Measurements from ENCODE around the gene MAPKAPK2. TPM values are rescaled to one million over a fixed set of nuclear protein-coding genes. Genes with fewer than 3 reads are reported as not detected.
"Not testable (repeated sequence)": the region's sequence is repeated elsewhere in the genome, so short reads cannot be mapped to it uniquely, and the experiment has no call there.

MAPKAPK2 gene
- total and polyA plus RNA-seq, 8 donors: 53.1 to 113 (median 61.8) TPM

DNA sequence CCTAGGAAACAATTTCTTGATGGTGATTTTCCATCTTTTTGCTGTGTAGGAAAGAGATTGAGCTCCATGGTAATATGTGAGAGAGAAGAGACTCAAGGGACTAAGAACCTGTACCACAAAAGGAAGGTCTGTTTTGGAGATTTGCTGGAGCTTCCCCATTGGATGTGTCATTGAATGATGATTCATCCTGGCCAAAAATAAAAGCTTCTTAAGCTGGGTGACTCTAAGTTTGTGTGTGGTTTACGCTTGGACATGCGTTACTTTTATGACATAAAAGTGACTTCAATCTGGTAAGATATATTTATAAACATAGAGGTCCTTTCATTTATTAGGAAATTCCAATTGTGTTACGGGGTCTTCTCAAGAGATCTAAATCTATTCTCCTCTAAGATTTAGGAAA, 68.4 kb downstream of the MAPKAPK2 start:
- H3K36me3 ChIP-seq: no peaks in the 10 kb centered on the region
- no peak overlapping the region for H3K4me3 ChIP-seq
- DNase-seq (no peak), ATAC-seq (peak; percentile 25)
- no peaks in the 10 kb centered on the region for H3K9me3 ChIP-seq
- H3K27me3 ChIP-seq: no peaks in the 10 kb centered on the region
- intact Hi-C loops (cut with DNase I): no loop called here
- H3K27ac ChIP-seq: no peak overlapping the region
- TF ChIP-seq, protein P1, sequence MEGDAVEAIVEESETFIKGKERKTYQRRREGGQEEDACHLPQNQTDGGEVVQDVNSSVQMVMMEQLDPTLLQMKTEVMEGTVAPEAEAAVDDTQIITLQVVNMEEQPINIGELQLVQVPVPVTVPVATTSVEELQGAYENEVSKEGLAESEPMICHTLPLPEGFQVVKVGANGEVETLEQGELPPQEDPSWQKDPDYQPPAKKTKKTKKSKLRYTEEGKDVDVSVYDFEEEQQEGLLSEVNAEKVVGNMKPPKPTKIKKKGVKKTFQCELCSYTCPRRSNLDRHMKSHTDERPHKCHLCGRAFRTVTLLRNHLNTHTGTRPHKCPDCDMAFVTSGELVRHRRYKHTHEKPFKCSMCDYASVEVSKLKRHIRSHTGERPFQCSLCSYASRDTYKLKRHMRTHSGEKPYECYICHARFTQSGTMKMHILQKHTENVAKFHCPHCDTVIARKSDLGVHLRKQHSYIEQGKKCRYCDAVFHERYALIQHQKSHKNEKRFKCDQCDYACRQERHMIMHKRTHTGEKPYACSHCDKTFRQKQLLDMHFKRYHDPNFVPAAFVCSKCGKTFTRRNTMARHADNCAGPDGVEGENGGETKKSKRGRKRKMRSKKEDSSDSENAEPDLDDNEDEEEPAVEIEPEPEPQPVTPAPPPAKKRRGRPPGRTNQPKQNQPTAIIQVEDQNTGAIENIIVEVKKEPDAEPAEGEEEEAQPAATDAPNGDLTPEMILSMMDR (IDR thresholded peaks at IDR 0.05): no peak
- peaks cover 0 to 21% of the 10 kb centered on the region in 2 donors for H3K4me1 ChIP-seq

DNA sequence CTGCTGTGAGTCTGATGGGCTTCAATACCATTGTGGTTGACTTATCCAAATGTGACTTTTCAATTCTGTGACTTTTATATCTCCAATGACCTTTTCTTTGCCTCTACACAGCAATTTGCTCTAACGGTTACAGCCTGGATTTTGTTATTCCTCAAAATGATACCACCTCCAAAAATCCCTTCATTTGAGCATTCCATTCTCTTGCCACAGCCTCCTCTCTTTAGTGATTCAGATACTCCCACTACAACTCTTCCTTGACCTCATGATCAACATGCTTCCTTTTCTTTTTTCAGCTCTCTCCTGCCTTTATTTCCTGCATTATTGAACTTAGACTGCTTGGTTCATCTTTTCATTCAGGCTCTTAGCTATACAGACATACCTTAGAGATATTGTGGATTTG, 69.3 kb downstream of the MAPKAPK2 start:
- TF ChIP-seq, protein P1 (IDR thresholded peaks at IDR 0.05): no peak
- H3K9me3 ChIP-seq: no peaks in the 10 kb centered on the region
- DNase-seq (no peak), ATAC-seq (peak; percentile 34)
- no peaks in the 10 kb centered on the region for H3K36me3 ChIP-seq
- no peak overlapping the region for H3K4me3 ChIP-seq
- no peak overlapping the region for H3K27ac ChIP-seq
- intact Hi-C loops (cut with DNase I): no loop called here
- no peaks in the 10 kb centered on the region for H3K27me3 ChIP-seq
- peaks cover 0 to 13% of the 10 kb centered on the region in 2 donors for H3K4me1 ChIP-seq

DNA sequence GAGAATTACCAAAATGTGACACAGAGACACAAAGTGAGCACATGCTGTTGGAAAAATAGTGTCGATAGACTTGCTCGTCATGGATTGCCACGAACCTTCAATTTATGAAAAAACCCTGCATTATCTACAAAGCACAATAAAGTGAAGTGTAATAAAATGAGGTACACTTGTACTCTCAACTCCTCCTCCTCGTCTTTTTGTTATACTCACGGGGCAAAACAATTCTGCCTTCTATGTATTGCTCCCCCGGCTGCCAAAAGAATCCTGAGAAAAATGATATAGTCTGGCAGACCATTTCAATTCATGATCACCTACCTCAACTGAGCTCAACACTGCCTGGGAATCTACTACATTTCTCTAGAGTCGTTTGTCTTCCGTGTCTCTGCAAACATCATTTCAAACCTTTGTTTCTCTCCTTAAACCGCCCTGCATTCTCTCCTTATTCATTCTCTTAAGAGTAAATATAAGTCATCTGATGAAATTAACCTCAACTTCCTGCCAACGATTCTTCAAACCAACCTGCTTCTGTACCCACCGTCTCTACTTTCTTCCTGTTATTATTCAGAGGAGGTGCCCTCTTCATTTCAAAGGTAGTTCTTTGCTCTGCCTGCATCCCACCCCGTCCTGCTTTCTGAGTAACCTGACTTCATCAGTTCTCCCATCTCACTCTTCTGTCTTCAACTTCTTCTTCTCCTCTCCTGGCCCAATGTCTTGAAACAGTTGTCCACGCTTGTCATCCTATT, 73.0 kb downstream of the MAPKAPK2 start:
- H3K27me3 ChIP-seq: no peaks in the 10 kb centered on the region
- H3K36me3 ChIP-seq: no peaks in the 10 kb centered on the region
- no peak overlapping the region for H3K4me3 ChIP-seq
- TF ChIP-seq, protein P1 (IDR thresholded peaks at IDR 0.05): no peak
- ATAC-seq: no peak
- intact Hi-C loops (cut with DNase I): no loop called here
- H3K27ac ChIP-seq: peak overlapping the region in 1 of 2 donors; percentile 10
- DNase-seq: no peak
- H3K9me3 ChIP-seq: no peaks in the 10 kb centered on the region
- H3K4me1 ChIP-seq: peaks cover 0 to 5% of the 10 kb centered on the region in 2 donors

DNA sequence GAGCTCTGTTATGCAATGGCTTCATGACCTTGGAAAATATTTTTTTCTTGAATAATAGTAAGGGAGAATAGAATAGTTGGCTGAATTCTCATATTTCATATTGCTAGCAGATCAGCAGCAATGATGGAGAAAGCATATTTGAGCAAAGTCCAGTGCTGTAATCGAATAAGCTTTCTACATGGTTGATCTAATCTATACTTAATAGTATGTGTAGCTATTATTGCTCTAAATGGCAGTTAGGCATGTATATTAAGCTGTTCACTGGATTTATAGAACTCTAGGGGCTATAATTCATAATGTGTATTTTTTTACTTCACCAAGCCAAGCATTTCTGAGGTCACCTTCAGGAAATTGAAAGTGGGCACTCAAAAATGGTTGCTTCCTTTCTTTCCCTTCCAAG, 75.9 kb downstream of the MAPKAPK2 start:
- TF ChIP-seq, protein P1 (IDR thresholded peaks at IDR 0.05): no peak
- intact Hi-C loops (cut with DNase I): no loop called here
- Histone ChIP-seq H3K27ac (no peak overlapping the region), H3K4me1 (peaks cover 0 to 13% of the 10 kb centered on the region in 2 donors), H3K4me3 (no peak overlapping the region), H3K27me3 (no peaks in the 10 kb centered on the region), H3K9me3 (no peaks in the 10 kb centered on the region), H3K36me3 (no peaks in the 10 kb centered on the region)
- DNase-seq: no peak
- no peak for ATAC-seq

DNA sequence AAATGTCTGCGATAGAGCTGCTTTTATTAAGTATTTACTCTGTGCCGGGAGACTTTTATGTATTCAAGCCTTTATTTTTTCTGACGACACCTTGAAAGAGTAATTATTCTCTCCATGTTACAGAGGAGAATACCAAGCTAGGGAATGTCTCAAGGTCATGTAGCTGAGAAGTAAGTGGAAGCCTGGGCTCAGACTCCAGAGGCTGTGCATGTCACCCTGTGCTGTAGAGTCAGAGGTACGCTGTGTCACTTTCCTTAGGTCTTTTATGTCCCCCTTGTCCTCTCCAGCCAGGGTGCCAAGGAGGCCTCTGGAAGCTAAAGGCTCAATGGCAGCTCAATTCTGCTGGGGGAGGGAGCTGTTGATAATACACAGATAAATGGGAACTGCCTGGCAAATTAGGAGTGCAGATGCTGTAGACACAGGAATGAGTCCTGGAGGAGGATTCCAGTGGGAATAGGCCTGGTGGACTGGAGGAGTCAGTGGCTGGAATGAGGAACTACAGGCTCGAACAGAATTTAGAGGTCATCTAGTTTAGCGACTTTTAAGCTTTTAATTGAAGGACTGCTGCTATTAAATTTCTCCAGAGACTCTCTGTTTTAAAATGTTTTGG, 76.6 kb downstream of the MAPKAPK2 start:
- Histone ChIP-seq H3K4me3 (no peak overlapping the region), H3K9me3 (no peaks in the 10 kb centered on the region), H3K4me1 (peaks cover 0 to 19% of the 10 kb centered on the region in 2 donors), H3K27ac (no peak overlapping the region), H3K27me3 (no peaks in the 10 kb centered on the region), H3K36me3 (no peaks in the 10 kb centered on the region)
- no peak for DNase-seq
- intact Hi-C loops (cut with DNase I): no loop called here
- ATAC-seq: no peak
- TF ChIP-seq, protein P1 (IDR thresholded peaks at IDR 0.05): no peak

DNA sequence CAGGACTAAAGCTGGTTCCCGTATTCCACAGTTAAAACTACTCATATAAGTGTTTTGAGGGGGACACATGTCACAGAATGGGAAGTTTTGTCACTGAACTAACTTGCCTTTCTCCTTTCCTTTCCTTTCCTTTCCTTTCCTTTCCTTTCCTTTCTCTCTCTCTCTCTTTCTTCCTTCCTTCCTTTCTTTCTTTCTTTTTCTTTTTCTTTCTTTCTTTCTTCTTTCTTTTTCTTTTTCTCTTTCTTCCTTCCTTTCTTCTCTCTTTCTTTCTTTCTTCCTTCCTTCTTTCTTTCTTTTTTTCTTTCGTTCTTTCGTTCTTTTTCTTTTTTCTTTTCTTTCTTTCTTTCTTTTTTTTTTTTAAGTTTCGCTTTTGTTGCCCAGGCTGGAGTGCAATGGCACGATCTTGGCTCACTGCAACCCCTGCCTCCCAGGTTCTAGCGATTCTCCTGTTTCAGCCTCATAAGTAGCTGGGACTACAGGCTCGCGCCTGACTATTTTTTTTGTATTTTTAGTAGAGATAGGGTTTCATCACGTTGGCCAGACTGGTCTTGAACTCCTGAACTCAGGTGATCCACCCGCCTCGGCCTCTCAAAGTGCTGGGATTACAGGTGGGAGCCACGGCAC, 78.1 kb downstream of the MAPKAPK2 start:
- H3K36me3 ChIP-seq; H3K27me3 ChIP-seq; ATAC-seq; DNase-seq; intact Hi-C loops (cut with DNase I); H3K27ac ChIP-seq; H3K9me3 ChIP-seq; H3K4me3 ChIP-seq: not testable (repeated sequence)
- H3K4me1 ChIP-seq: peaks cover 6 to 31% of the 10 kb centered on the region in 2 donors

DNA sequence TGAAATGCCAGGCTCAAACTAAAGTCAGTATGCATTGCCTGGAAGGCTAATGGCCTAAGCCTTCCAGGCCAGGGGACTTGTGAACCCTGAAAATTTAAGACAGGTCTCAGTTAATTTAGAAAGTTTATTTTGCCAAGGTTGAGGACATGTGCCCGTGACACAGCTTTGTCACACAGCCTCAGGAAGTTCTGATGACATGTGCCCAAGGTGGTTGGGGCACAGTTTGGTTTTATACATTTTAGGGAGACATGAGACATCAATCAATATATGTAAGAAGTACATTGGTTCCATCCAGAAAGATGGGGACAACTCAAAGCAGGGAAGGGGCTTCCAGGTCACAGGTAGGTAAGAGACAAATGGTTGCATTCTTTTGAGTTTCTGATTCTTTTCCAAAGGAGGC, 81.1 kb downstream of the MAPKAPK2 start:
- H3K36me3 ChIP-seq; H3K27me3 ChIP-seq; H3K9me3 ChIP-seq; DNase-seq; ATAC-seq; intact Hi-C loops (cut with DNase I); H3K4me3 ChIP-seq: not testable (repeated sequence)
- peak overlapping the region in 1 of 2 donors; percentile 61 for H3K27ac ChIP-seq
- H3K4me1 ChIP-seq: peaks cover 10 to 60% of the 10 kb centered on the region in 2 donors
